ENCODE data around the gene SPOCK2. TPM values are rescaled to one million over a fixed set of nuclear protein-coding genes. Genes with fewer than 3 reads are reported as not detected.

Gene SPOCK2
- total RNA-seq, 1 donor from 2014 or later: 3.2 TPM

GRCh38 chr10:72122221-72122620 is 33.9 kb upstream of the SPOCK2 start:
- Mint-ChIP-seq H3K27ac (no peak overlapping the region), H3K36me3 (peaks cover 15% of the 10 kb centered on the region), H3K9me3 (peaks cover 2% of the 10 kb centered on the region), H3K27me3 (ENCODE audit: insufficient read depth, low read depth) (peaks cover 2% of the 10 kb centered on the region), H3K4me3 (no peak overlapping the region), H3K4me1 (peaks cover 8% of the 10 kb centered on the region)
- no peaks in the 10 kb centered on the region for H3K9me3 ChIP-seq (ENCODE audit: low read depth)
- no peak overlapping the region for H3K4me2 ChIP-seq
- peaks cover 7% of the 10 kb centered on the region for H3K4me1 ChIP-seq
- no peaks in the 10 kb centered on the region for H3K36me3 ChIP-seq
- H3F3A ChIP-seq (ENCODE audit: low read depth): no peaks in the 10 kb centered on the region
- no peaks in the 10 kb centered on the region for H4K20me1 ChIP-seq (ENCODE audit: low read depth)
- no peaks in the 10 kb centered on the region for H3K27me3 ChIP-seq
- no peaks in the 10 kb centered on the region for H3K79me2 ChIP-seq (ENCODE audit: low read depth)
- DNase-seq (ENCODE audit: low spot score): no peak
- H3K4me3 ChIP-seq: no peak overlapping the region
- TF ChIP-seq EZH2phosphoT487 (IDR thresholded peaks at IDR 0.05): no peak
- TF ChIP-seq EZH2 (IDR thresholded peaks at IDR 0.05): no peak
- no peak for TF ChIP-seq CTCF (IDR thresholded peaks at IDR 0.05)
- H2AFZ ChIP-seq (replicated peaks): no peak overlapping the region
- H3K9ac ChIP-seq: no peak overlapping the region
- H3K27ac ChIP-seq: no peak overlapping the region

- no peak overlapping the region for H3K27ac ChIP-seq
- no peak overlapping the region for H3K4me2 ChIP-seq
- no peaks in the 10 kb centered on the region for H3K27me3 ChIP-seq
- H3K9ac ChIP-seq: no peak overlapping the region
- no peak overlapping the region for H3K4me3 Mint-ChIP-seq
- H3K36me3 ChIP-seq: no peaks in the 10 kb centered on the region
- H3K9me3 ChIP-seq (ENCODE audit: low read depth): peaks cover 3% of the 10 kb centered on the region
- H3K27ac Mint-ChIP-seq: no peak overlapping the region
- H3K79me2 ChIP-seq (ENCODE audit: low read depth): no peaks in the 10 kb centered on the region
- DNase-seq (ENCODE audit: low spot score): no peak
- peaks cover 7% of the 10 kb centered on the region for H3K9me3 Mint-ChIP-seq
- H3K4me3 ChIP-seq: no peak overlapping the region
- TF ChIP-seq EZH2 (IDR thresholded peaks at IDR 0.05): no peak
- no peak for TF ChIP-seq CTCF (IDR thresholded peaks at IDR 0.05)
- TF ChIP-seq EZH2phosphoT487 (IDR thresholded peaks at IDR 0.05): no peak
- H3K4me1 ChIP-seq: peaks cover 4% of the 10 kb centered on the region
- H2AFZ ChIP-seq (replicated peaks): no peak overlapping the region
- H3K36me3 Mint-ChIP-seq: peaks cover 19% of the 10 kb centered on the region
- no peaks in the 10 kb centered on the region for H3F3A ChIP-seq (ENCODE audit: low read depth)
- peaks cover 2% of the 10 kb centered on the region for H3K27me3 Mint-ChIP-seq (ENCODE audit: insufficient read depth, low read depth)
- H4K20me1 ChIP-seq (ENCODE audit: low read depth): no peaks in the 10 kb centered on the region
- H3K4me1 Mint-ChIP-seq: peaks cover 4% of the 10 kb centered on the region
Observed at GRCh38 chr10:72121389-72121788, 33.0 kb upstream of the SPOCK2 start.

- H4K20me1 ChIP-seq (ENCODE audit: low read depth): no peaks in the 10 kb centered on the region
- Mint-ChIP-seq H3K4me1 (peaks cover 2% of the 10 kb centered on the region), H3K36me3 (peaks cover 27% of the 10 kb centered on the region), H3K4me3 (no peak overlapping the region), H3K27ac (no peak overlapping the region), H3K9me3 (peaks cover 14% of the 10 kb centered on the region), H3K27me3 (ENCODE audit: insufficient read depth, low read depth) (no peaks in the 10 kb centered on the region)
- no peaks in the 10 kb centered on the region for H3K79me2 ChIP-seq (ENCODE audit: low read depth)
- no peaks in the 10 kb centered on the region for H3K27me3 ChIP-seq
- H3K36me3 ChIP-seq: peaks cover 2% of the 10 kb centered on the region
- no peak overlapping the region for H3K4me3 ChIP-seq
- no peak overlapping the region for H3K4me2 ChIP-seq
- no peaks in the 10 kb centered on the region for H3F3A ChIP-seq (ENCODE audit: low read depth)
- H3K9ac ChIP-seq: no peak overlapping the region
- H3K27ac ChIP-seq: no peak overlapping the region
- H3K4me1 ChIP-seq: no peaks in the 10 kb centered on the region
- DNase-seq (ENCODE audit: low spot score): no peak
- TF ChIP-seq EZH2 (IDR thresholded peaks at IDR 0.05) (no peak), EZH2phosphoT487 (IDR thresholded peaks at IDR 0.05) (no peak), CTCF (IDR thresholded peaks at IDR 0.05) (no peak)
- H3K9me3 ChIP-seq (ENCODE audit: low read depth): peaks cover 3% of the 10 kb centered on the region
- no peak overlapping the region for H2AFZ ChIP-seq (replicated peaks)
Observed at GRCh38 chr10:72116372-72116771, 28.0 kb upstream of the SPOCK2 start.

Measured in neural progenitor cell (in vitro differentiated cells).